Fibroblast of skin of left quadriceps (primary cell): ENCODE results near the gene FSCN2.
A peak's percentile ranks its signal among the peaks of the same experiment; 100 is the strongest.
"Not testable (repeated sequence)": the region's sequence is repeated elsewhere in the genome, so short reads cannot be mapped to it uniquely, and the experiment has no call there.

ENCODE experiments used
- DNase-seq, 2 experiments: peaks; one replicate each; pipeline ENCODE4 v3.0.0-alpha.2; 2013; ENCODE audit warnings: low read depth in 2 of 2

Gene FSCN2

GRCh38 chr17:81577278-81578000 is 49.3 kb downstream of the FSCN2 start:
- DNase-seq, result no peak

- no peak for DNase-seq
These were observed 49.9 kb downstream of the FSCN2 start for GRCh38 chr17:81578038-81578441.

GRCh38 chr17:81578561-81579225 is 50.5 kb downstream of the FSCN2 start:
- no peak for DNase-seq

GRCh38 chr17:81579298-81579697 is 51.1 kb downstream of the FSCN2 start:
- no peak for DNase-seq

- DNase-seq, result peak; percentile 25 to 29
These were observed 51.7 kb downstream of the FSCN2 start for GRCh38 chr17:81579821-81580321.

- DNase-seq, result no peak
These were observed 52.3 kb downstream of the FSCN2 start for GRCh38 chr17:81580481-81580880.

- no peak for DNase-seq
These were observed 53.6 kb downstream of the FSCN2 start for GRCh38 chr17:81581758-81582157.

GRCh38 chr17:81582341-81582740 is 54.2 kb downstream of the FSCN2 start:
- DNase-seq, result no peak

GRCh38 chr17:81582749-81583148 is 54.6 kb downstream of the FSCN2 start:
- no peak for DNase-seq

- no peak for DNase-seq
These were observed 55.6 kb downstream of the FSCN2 start for GRCh38 chr17:81583589-81584342.

- DNase-seq, result not testable (repeated sequence)
These were observed 56.6 kb downstream of the FSCN2 start for GRCh38 chr17:81584771-81585170.

GRCh38 chr17:81586096-81586495 is 57.9 kb downstream of the FSCN2 start:
- DNase-seq, result no peak
